ENCODE measurements around the gene MAST4.

- TF ChIP-seq CTCF (IDR thresholded peaks at IDR 0.05; ENCODE audit: control extremely low read depth in 1 of 3, insufficient read depth in 1 of 3, low read depth in 1 of 3, low read length in 3 of 3) (no peak), POLR2A (IDR thresholded peaks at IDR 0.05; ENCODE audit: control extremely low read depth in 1 of 2, low read depth in 2 of 2, low read length in 2 of 2) (no peak), SUZ12 (IDR thresholded peaks at IDR 0.05; ENCODE audit: low read length) (no peak), NRF1 (IDR thresholded peaks at IDR 0.05; ENCODE audit: low read depth, low read length) (no peak), JUND (IDR thresholded peaks at IDR 0.05; ENCODE audit: low read length) (no peak), ZNF274 (IDR thresholded peaks at IDR 0.05; ENCODE audit: borderline replicate concordance, extremely low read depth, low read length) (no peak), EZH2 (IDR thresholded peaks at IDR 0.05; ENCODE audit: low read depth, low read length, severe bottlenecking) (no peak), POLR2AphosphoS5 (IDR thresholded peaks at IDR 0.05; ENCODE audit: low read depth, low read length) (no peak), RFX5 (IDR thresholded peaks at IDR 0.05; ENCODE audit: borderline replicate concordance, low read depth, low read length) (no peak), BRCA1 (IDR thresholded peaks at IDR 0.05; ENCODE audit: low read depth, low read length) (no peak)
- TF ChIP-seq, protein P1, sequence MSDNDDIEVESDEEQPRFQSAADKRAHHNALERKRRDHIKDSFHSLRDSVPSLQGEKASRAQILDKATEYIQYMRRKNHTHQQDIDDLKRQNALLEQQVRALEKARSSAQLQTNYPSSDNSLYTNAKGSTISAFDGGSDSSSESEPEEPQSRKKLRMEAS (IDR thresholded peaks at IDR 0.05) = no peak
Observed at GRCh38 chr5:67030289-67031056, 434.3 kb downstream of the MAST4 start.

Data from H1 (cell line).